IMR-90 (cell line): Measurements from ENCODE around the gene PLEKHH2. TPM values are rescaled to one million over a fixed set of nuclear protein-coding genes. Genes with fewer than 3 reads are reported as not detected.

Experiments
- ATAC-seq: fragments of 200-7000 bp; cut with Tn5 transposase; 2 replicates; pipeline ENCODE4 v1.9.1; 2020; ENCODE audit warnings: low read depth, mild to moderate bottlenecking, moderate library complexity
- BruUV-seq: library from RNA; stranded (reverse); fragments of 400-500 nt; replicated peaks from 2 replicates; lab custom pipeline; 2021; lab: Mats Ljungman, UMichigan
- CTCF ChIA-PET: fragments of 300-600 bp; formaldehyde crosslinking; extraction: SDS; loops from one replicate; lab custom pipeline; 2021; ENCODE audit warnings: antibody characterized with exemption; lab: Yijun Ruan, JAX
- POLR2A ChIA-PET: fragments of 300-600 bp; sonication (Branson Sonifier 250); formaldehyde crosslinking; loops from one replicate; lab custom pipeline; 2022; ENCODE audit warnings: antibody characterized with exemption; ENCODE audit not compliant: unreplicated experiment; lab: Charles Lee
- DNase-seq: peaks from one replicate; pipeline ENCODE4 v3.0.0; 2013
- H2AFZ ChIP-seq: replicated peaks from 2 replicates; pipeline ENCODE3; 2013; ENCODE audit warnings: low read length, mild to moderate bottlenecking; ENCODE audit not compliant: poor library complexity
- H2AK5ac ChIP-seq: 2 replicates; pipeline ENCODE4 v1.6.1; 2013; ENCODE audit warnings: low read depth, low read length, inconsistent platforms
- H2AK9ac ChIP-seq: replicated peaks from 2 replicates; pipeline ENCODE3; 2013; ENCODE audit warnings: mild to moderate bottlenecking, low read depth, low read length, moderate library complexity; ENCODE audit not compliant: poor library complexity
- H2BK120ac ChIP-seq: 2 replicates; pipeline ENCODE4 v1.6.1; 2013; ENCODE audit warnings: low read depth, low read length, inconsistent platforms
- H2BK15ac ChIP-seq: 3 replicates; pipeline ENCODE4 v1.6.1; 2013; ENCODE audit warnings: low read depth, low read length, inconsistent platforms
- H2BK20ac ChIP-seq: 2 replicates; pipeline ENCODE4 v1.6.1; 2013; ENCODE audit warnings: low read depth, mild to moderate bottlenecking, inconsistent platforms, low read length, moderate library complexity
- H2BK5ac ChIP-seq: 2 replicates; pipeline ENCODE4 v1.6.1; 2013; ENCODE audit warnings: mild to moderate bottlenecking, low read depth, low read length, inconsistent platforms; ENCODE audit not compliant: poor library complexity, severe bottlenecking
- H3K14ac ChIP-seq: replicated peaks from 2 replicates; pipeline ENCODE4 v1.6.1; 2013; ENCODE audit warnings: low read depth, low read length, inconsistent platforms
- H3K18ac ChIP-seq: 2 replicates; pipeline ENCODE4 v1.6.1; 2013; ENCODE audit warnings: low read depth, low read length, control low read depth
- H3K23ac ChIP-seq: 2 replicates; pipeline ENCODE4 v1.6.1; 2013; ENCODE audit warnings: low read depth, low read length, inconsistent platforms
- H3K27ac ChIP-seq: 2 replicates; pipeline ENCODE4 v1.5.1; 2013; ENCODE audit warnings: mild to moderate bottlenecking, control low read depth, low read length; ENCODE audit not compliant: insufficient read depth
- H3K27me3 ChIP-seq: 2 replicates; pipeline ENCODE4 v1.6.1; 2013; ENCODE audit warnings: low read length; ENCODE audit not compliant: control insufficient read depth, insufficient read depth
- H3K36me3 ChIP-seq: 2 replicates; pipeline ENCODE4 v1.6.1; 2013; ENCODE audit warnings: low read length, mixed read lengths; ENCODE audit not compliant: control insufficient read depth, insufficient read depth
- H3K4ac ChIP-seq: 2 replicates; pipeline ENCODE4 v1.6.1; 2013; ENCODE audit warnings: low read depth, low read length, inconsistent platforms
- H3K4me1 ChIP-seq: 2 replicates; pipeline ENCODE4 v1.6.1; 2013; ENCODE audit warnings: low read length, mixed read lengths; ENCODE audit not compliant: control insufficient read depth, insufficient read depth
- H3K4me2 ChIP-seq: 2 replicates; pipeline ENCODE4 v1.6.1; 2013; ENCODE audit warnings: low read depth, mild to moderate bottlenecking, control low read depth, low read length, moderate library complexity
- H3K4me3 ChIP-seq: 2 replicates; pipeline ENCODE4 v1.5.1; 2013; ENCODE audit warnings: low read depth, mild to moderate bottlenecking, control low read depth, low read length, moderate library complexity; ENCODE audit not compliant: insufficient read depth
- H3K56ac ChIP-seq: 2 replicates; pipeline ENCODE4 v1.6.1; 2013; ENCODE audit warnings: low read length, inconsistent platforms; ENCODE audit not compliant: insufficient read depth; ENCODE audit errors: extremely low read depth
- H3K79me1 ChIP-seq, 2 experiments: 2 replicates each; pipeline ENCODE4 v1.6.1; 2013; ENCODE audit warnings: low read length in 2 of 2, inconsistent platforms in 1 of 2, low read depth in 1 of 2
- H3K9ac ChIP-seq: 2 replicates; pipeline ENCODE4 v1.6.1; 2013; ENCODE audit warnings: low read depth, low read length, control low read depth
- H3K9me1 ChIP-seq: 2 replicates; pipeline ENCODE4 v1.6.1; 2013; ENCODE audit warnings: low read length, inconsistent platforms; ENCODE audit not compliant: insufficient read depth
- H3K9me3 ChIP-seq: 2 replicates; pipeline ENCODE4 v1.6.1; 2013; ENCODE audit warnings: low read length; ENCODE audit not compliant: control insufficient read depth, insufficient read depth
- H4K20me1 ChIP-seq: 2 replicates; pipeline ENCODE4 v1.6.1; 2013; ENCODE audit warnings: low read length, inconsistent platforms; ENCODE audit not compliant: insufficient read depth
- H4K5ac ChIP-seq: 2 replicates; pipeline ENCODE4 v1.6.1; 2013; ENCODE audit warnings: mild to moderate bottlenecking, low read depth, low read length, control low read depth
- H4K8ac ChIP-seq, 2 experiments: 2 replicates each; pipeline ENCODE4 v1.6.1; 2013; ENCODE audit warnings: low read depth in 2 of 2, low read length in 2 of 2, control low read depth in 1 of 2, inconsistent platforms in 1 of 2
- H4K91ac ChIP-seq: 2 replicates; pipeline ENCODE4 v1.6.1; 2013; ENCODE audit warnings: low read depth, low read length, inconsistent platforms; ENCODE audit not compliant: insufficient read depth
- RAD21 ChIP-seq: IDR thresholded peaks from 2 replicates; pipeline ENCODE4 v1.6.1; 2012; ENCODE audit warnings: low read length, improper control_type of control experiment
- whole genome bisulfite sequencing, 2 experiments: methylation state at CpG; one replicate each; pipeline versions ENCODE4 v1.1.5 to v1.1.7; 2013; ENCODE audit warnings: missing lambda C conversion rate in 2 of 2; ENCODE audit not compliant: insufficient read length in 1 of 2; ENCODE audit errors: extremely low coverage in 2 of 2; 5-methylcytosine and 5-hydroxymethylcytosine counted together
- dilution Hi-C: fragments of 300-500 bp; cut with HindIII; formaldehyde crosslinking; loops from one replicate; pipeline ENCODE4 v1.14.3; 2018; ENCODE audit warnings: low sequenced_read_pairs; ENCODE audit not compliant: unreplicated experiment
- in situ Hi-C: fragments of 300-500 bp; cut with MboI; formaldehyde crosslinking; loops from 3 replicates; pipeline ENCODE4 v1.14.3; 2019; ENCODE audit warnings: low sequenced_read_pairs, inconsistent platforms, mixed read lengths
- intact Hi-C: fragments of 100-400 bp; cut with micrococcal nuclease; formaldehyde crosslinking; loops from 2 replicates; pipeline ENCODE4 v1.10.0; 2022
- polyA plus RNA-seq, 3 experiments: library from polyadenylated mRNA; depleted of rRNA; stranded (reverse); fragments of >200 nt; gene quantifications; 2 replicates each; pipeline ENCODE4 v1.2.3, GENCODE V29; 2012; ENCODE audit warnings: low replicate concordance in 1 of 3
- total RNA-seq: library from RNA; depleted of rRNA; stranded (reverse); fragments of >200 nt; gene quantifications from 2 replicates; pipeline ENCODE4 v1.2.3, GENCODE V29; 2012

PLEKHH2 gene
- total and polyA plus RNA-seq, 2 of the 4 experiments (the other 2 are of a cell fraction) = 2.0 to 3.3 TPM

GRCh38 chr2:43594875-43595274 is 42.2 kb upstream of the PLEKHH2 start:
- H4K20me1 ChIP-seq = no peaks in the 10 kb centered on the region
- ATAC-seq (no peak), DNase-seq (no peak)
- peak overlapping the region; percentile 62 to 96; a peak in 3 of 4 replicates for H4K8ac ChIP-seq
- no peaks in the 10 kb centered on the region for H3K4me1 ChIP-seq
- no TSS peak for BruUV-seq
- H3K4me3 ChIP-seq = peak overlapping the region; percentile 83; the same call in 1 of the 2 replicates
- no peak overlapping the region for H2BK20ac ChIP-seq
- POLR2A ChIA-PET = interaction anchor here (0.5 kb wide), 1 partner anchor 259 kb away, joined by 9 read pairs; no protein-coding TSS in a partner anchor
- peaks cover 5% of the 10 kb centered on the region; the same call in 1 of the 2 replicates for H3K36me3 ChIP-seq
- no peaks in the 10 kb centered on the region for H3K9me3 ChIP-seq
- no peak overlapping the region for H4K5ac ChIP-seq
- no peak overlapping the region for H2AK5ac ChIP-seq
- no peak overlapping the region for H2BK15ac ChIP-seq
- H3K9ac ChIP-seq = peak overlapping the region; percentile 84; the same call in 1 of the 2 replicates
- H3K9me1 ChIP-seq = peaks cover 3% of the 10 kb centered on the region; the same call in 1 of the 2 replicates
- TF ChIP-seq RAD21 = no peak
- in situ Hi-C loops = no loop called here
- no peak overlapping the region for H3K4ac ChIP-seq
- peaks cover 14 to 31% of the 10 kb centered on the region in 2 experiments for H3K79me1 ChIP-seq
- intact Hi-C loops = no loop called here
- no peak overlapping the region for H3K18ac ChIP-seq
- H3K4me2 ChIP-seq = peak overlapping the region; percentile 95
- no peak overlapping the region for H2AK9ac ChIP-seq
- H2BK5ac ChIP-seq = no peak overlapping the region
- no peak overlapping the region for H4K91ac ChIP-seq
- dilution Hi-C loops = no loop called here
- no peak overlapping the region for H3K56ac ChIP-seq
- 100% methylated on average over 2 of the region's 3 CpGs; no CpG with 5 or more reads in 1 of the 2 experiments for WGBS, 2 experiments
- H3K27me3 ChIP-seq = no peaks in the 10 kb centered on the region
- H3K23ac ChIP-seq = no peak overlapping the region
- CTCF ChIA-PET = no interaction called here
- no peak overlapping the region for H3K27ac ChIP-seq
- no peak overlapping the region for H2AFZ ChIP-seq
- H2BK120ac ChIP-seq = no peak overlapping the region
- no peak overlapping the region for H3K14ac ChIP-seq
